Fibroblast of lung (primary cell): Measurements from ENCODE around the gene PVR. TPM values are rescaled to one million over a fixed set of nuclear protein-coding genes. Genes with fewer than 3 reads are reported as not detected.

Experiments used
- DNase-seq, 2 donors: peaks; one replicate each; pipeline versions ENCODE4 v3.0.0 to v3.0.0-alpha.2; 2010; ENCODE audit warnings: low read depth in 2 of 2
- H2AFZ ChIP-seq: 2 replicates; pipeline ENCODE4 v1.5.1; 2012; ENCODE audit warnings: low read length, control low read depth, inconsistent platforms
- H3K27ac ChIP-seq: 2 replicates; pipeline ENCODE4 v1.5.1; 2011; ENCODE audit warnings: low read length, control low read depth; ENCODE audit not compliant: insufficient read depth
- H3K27me3 ChIP-seq: 2 replicates; pipeline ENCODE4 v1.5.1; 2011; ENCODE audit warnings: mild to moderate bottlenecking, low read length; ENCODE audit not compliant: control insufficient read depth, insufficient read depth
- H3K36me3 ChIP-seq: 2 replicates; pipeline ENCODE4 v1.5.1; 2011; ENCODE audit warnings: low read length; ENCODE audit not compliant: control insufficient read depth, insufficient read depth
- H3K4me1 ChIP-seq: 2 replicates; pipeline ENCODE4 v1.5.1; 2011; ENCODE audit warnings: low read length; ENCODE audit not compliant: control insufficient read depth, insufficient read depth; ENCODE audit errors: extremely low read depth
- H3K4me2 ChIP-seq: 2 replicates; pipeline ENCODE4 v1.5.1; 2011; ENCODE audit warnings: low read length, control low read depth; ENCODE audit not compliant: insufficient read depth; ENCODE audit errors: extremely low read depth
- H3K4me3 ChIP-seq, 4 experiments: fragments of 200-600 bp in 1 of 4; sonication (generic) in 1 of 4; replicated peaks in 1 of 4; 2 replicates each; pipeline ENCODE4 v1.5.1; 2011 to 2016; ENCODE audit warnings: low read length in 4 of 4, low read depth in 3 of 4, mild to moderate bottlenecking in 3 of 4, control low read depth in 2 of 4, inconsistent platforms in 1 of 4, mixed read lengths in 1 of 4; ENCODE audit not compliant: insufficient read depth in 1 of 4; ENCODE audit errors: control extremely low read depth in 1 of 4
- H3K79me2 ChIP-seq: 2 replicates; pipeline ENCODE4 v1.5.1; 2012; ENCODE audit warnings: mild to moderate bottlenecking, low read length, inconsistent platforms; ENCODE audit not compliant: control insufficient read depth, insufficient read depth
- H3K9ac ChIP-seq: 2 replicates; pipeline ENCODE4 v1.5.1; 2011; ENCODE audit warnings: mild to moderate bottlenecking, low read length, control low read depth; ENCODE audit not compliant: insufficient read depth
- H3K9me3 ChIP-seq: 2 replicates; pipeline ENCODE4 v1.5.1; 2012; ENCODE audit warnings: low read depth, low read length; ENCODE audit not compliant: control insufficient read depth, insufficient read depth
- H4K20me1 ChIP-seq: 2 replicates; pipeline ENCODE4 v1.5.1; 2011; ENCODE audit warnings: low read length; ENCODE audit not compliant: control insufficient read depth, insufficient read depth; ENCODE audit errors: extremely low read depth
- CTCF ChIP-seq, 2 donors: IDR thresholded peaks in 1 of 2; conservative IDR thresholded peaks in 1 of 2; 1 replicate in 1 of 2; 2 replicates in 1 of 2; pipeline ENCODE4 v1.5.1; 2011 to 2012; ENCODE audit warnings: low read length in 2 of 2, control low read depth in 1 of 2, inconsistent platforms in 1 of 2, low read depth in 1 of 2, mild to moderate bottlenecking in 1 of 2
- EZH2 ChIP-seq: IDR thresholded peaks from 2 replicates; pipeline ENCODE4 v1.5.1; 2012; ENCODE audit warnings: low read length, control low read depth, mild to moderate bottlenecking; ENCODE audit errors: missing control alignments
- polyA plus RNA-seq, 2 donors: library from polyadenylated mRNA; depleted of rRNA in 1 of 2; stranded (reverse) in 1 of 2; unstranded in 1 of 2; fragments of >200 nt; gene quantifications; 2 replicates each; pipeline ENCODE4 v1.2.1, GENCODE V29; 2011 to 2012; ENCODE audit warnings: missing spikeins in 1 of 2
- total RNA-seq: library from RNA; depleted of rRNA; stranded (reverse); fragments of >200 nt; gene quantifications from 2 replicates; pipeline ENCODE4 v1.2.1, GENCODE V29; 2014

Gene PVR
- total and polyA plus RNA-seq, 2 donors (not counting 1 experiment from before 2014, with no cell fraction given) = 229 to 230 TPM

GRCh38 chr19:44710483-44710882 lies 66.8 kb downstream of the PVR start:
- Histone ChIP-seq H2AFZ (no peak overlapping the region), H3K79me2 (no peaks in the 10 kb centered on the region), H3K9ac (no peak overlapping the region), H3K9me3 (no peaks in the 10 kb centered on the region), H3K27ac (no peak overlapping the region), H3K27me3 (no peaks in the 10 kb centered on the region), H3K4me1 (no peaks in the 10 kb centered on the region), H4K20me1 (no peaks in the 10 kb centered on the region), H3K4me3 (no peak overlapping the region), H3K36me3 (no peaks in the 10 kb centered on the region), H3K4me2 (no peak overlapping the region)
- no peak for DNase-seq
- TF ChIP-seq EZH2 (no peak), CTCF (conservative IDR thresholded peaks at IDR 0.05 in 1 of 2, IDR thresholded peaks at IDR 0.05 in 1 of 2; ENCODE audit: low read depth in 1 of 2, low read length in 2 of 2) (no peak)

- no peaks in the 10 kb centered on the region for H3K36me3 ChIP-seq
- no peak overlapping the region for H3K4me2 ChIP-seq
- no peak overlapping the region for H3K9ac ChIP-seq
- no peak overlapping the region for H3K27ac ChIP-seq
- no peaks in the 10 kb centered on the region for H3K4me1 ChIP-seq
- no peak for TF ChIP-seq CTCF (conservative IDR thresholded peaks at IDR 0.05 in 1 of 2, IDR thresholded peaks at IDR 0.05 in 1 of 2; ENCODE audit: low read depth in 1 of 2, low read length in 2 of 2)
- TF ChIP-seq EZH2 = no peak
- no peak overlapping the region for H3K4me3 ChIP-seq
- no peaks in the 10 kb centered on the region for H3K79me2 ChIP-seq
- no peaks in the 10 kb centered on the region for H3K27me3 ChIP-seq
- no peaks in the 10 kb centered on the region for H4K20me1 ChIP-seq
- DNase-seq = peak in 1 of 2 donors; percentile 15
- H2AFZ ChIP-seq = no peak overlapping the region
- no peaks in the 10 kb centered on the region for H3K9me3 ChIP-seq
These were observed 69.3 kb downstream of the PVR start for GRCh38 chr19:44712864-44713515.

Other genes with a start within 250 kb of the PVR start
- 5.0 and 5.6 TPM in 2 replicates for gene ZNF285, start 242.3 kb upstream of the PVR start, total RNA-seq
- 0.94 and 1.9 TPM in 2 replicates for gene ZNF285, start 242.3 kb upstream of the PVR start, polyA plus RNA-seq
- 24.4 and 25.2 TPM in 2 replicates for gene ZNF229, start 195.4 kb upstream of the PVR start, total RNA-seq
- gene ZNF229, start 195.4 kb upstream of the PVR start, polyA plus RNA-seq = 5.7 and 5.8 TPM in 2 replicates
- 6.4 and 7.6 TPM in 2 replicates for gene ZNF180, start 143.4 kb upstream of the PVR start, total RNA-seq
- 1.4 TPM in 2 replicates for gene ZNF180, start 143.4 kb upstream of the PVR start, polyA plus RNA-seq
- not detected in 2 replicates for gene CEACAM20, start 114.2 kb upstream of the PVR start, total RNA-seq
- not detected in 2 replicates for gene CEACAM20, start 114.2 kb upstream of the PVR start, polyA plus RNA-seq
- gene IGSF23, start 30.3 kb upstream of the PVR start, total RNA-seq = 0.26 and 0.33 TPM in 2 replicates
- 0.53 and 1.3 TPM in 2 replicates for gene IGSF23, start 30.3 kb upstream of the PVR start, polyA plus RNA-seq
- gene CEACAM19, start 27.6 kb downstream of the PVR start, total RNA-seq = 3.1 and 7.8 TPM in 2 replicates
- gene CEACAM19, start 27.6 kb downstream of the PVR start, polyA plus RNA-seq = 7.7 and 9.9 TPM in 2 replicates
- under 0.01 TPM in 1 of 2 replicates, not detected in the other for gene CEACAM16, start 55.2 kb downstream of the PVR start, total RNA-seq
- gene CEACAM16, start 55.2 kb downstream of the PVR start, polyA plus RNA-seq = not detected in 2 replicates
- gene BCL3, start 104.8 kb downstream of the PVR start, total RNA-seq = 10.8 and 20.6 TPM in 2 replicates
- 6.8 and 10.7 TPM in 2 replicates for gene BCL3, start 104.8 kb downstream of the PVR start, polyA plus RNA-seq
- under 0.01 and 0.33 TPM in 2 replicates for gene CBLC, start 134.0 kb downstream of the PVR start, total RNA-seq
- 0.06 TPM in 1 of 2 replicates, not detected in the other for gene CBLC, start 134.0 kb downstream of the PVR start, polyA plus RNA-seq
- gene BCAM, start 165.2 kb downstream of the PVR start, total RNA-seq = 20.3 and 29.0 TPM in 2 replicates
- 7.2 and 12.2 TPM in 2 replicates for gene BCAM, start 165.2 kb downstream of the PVR start, polyA plus RNA-seq
- gene NECTIN2, start 202.4 kb downstream of the PVR start, total RNA-seq = 50.3 and 70.7 TPM in 2 replicates
- 59.4 and 77.4 TPM in 2 replicates for gene NECTIN2, start 202.4 kb downstream of the PVR start, polyA plus RNA-seq
- 21.8 and 24.4 TPM in 2 replicates for gene TOMM40, start 247.3 kb downstream of the PVR start, total RNA-seq
- gene TOMM40, start 247.3 kb downstream of the PVR start, polyA plus RNA-seq = 32.1 and 57.7 TPM in 2 replicates